ENCODE measurements around the gene STK24.

GRCh38 chr13:98521461-98522247, 55.3 kb downstream of the STK24 start:
- TF ChIP-seq CTCF (conservative IDR thresholded peaks at IDR 0.05 in 1 of 2, IDR thresholded peaks at IDR 0.05 in 1 of 2; ENCODE audit: low read depth in 1 of 2, low read length in 2 of 2) (no peak), EZH2 (IDR thresholded peaks at IDR 0.05; ENCODE audit: low read length, missing control alignments) (no peak)
